Testis (tissue), 3 donors: ENCODE results near the gene TTLL5. TPM values are rescaled to one million over a fixed set of nuclear protein-coding genes. Genes with fewer than 3 reads are reported as not detected.

Experiments
- DNase-seq: peaks from one replicate; pipeline ENCODE4 v3.0.0-alpha.2; 2019
- H3K27ac ChIP-seq, 2 donors: fragments of 200-600 bp; sonication (generic); one replicate each; pipeline ENCODE4 v1.5.1; 2019
- H3K27me3 ChIP-seq: fragments of 200-600 bp; sonication (generic); one replicate; pipeline ENCODE4 v1.5.1; 2019
- H3K36me3 ChIP-seq: fragments of 200-600 bp; sonication (generic); one replicate; pipeline ENCODE4 v1.5.1; 2017; ENCODE audit warnings: low read depth; ENCODE audit errors: missing control alignments
- H3K4me1 ChIP-seq: fragments of 200-600 bp; sonication (generic); one replicate; pipeline ENCODE4 v1.5.1; 2019
- H3K4me3 ChIP-seq, 2 donors: fragments of 200-600 bp; sonication (generic); one replicate each; pipeline ENCODE4 v1.5.1; 2017 to 2019
- H3K9me3 ChIP-seq: fragments of 200-600 bp; sonication (generic); one replicate; pipeline ENCODE4 v1.5.1; 2017
- CTCF ChIP-seq, 3 experiments: fragments of 450-650 bp in 2 of 3; fragments of 200-600 bp in 1 of 3; sonication (generic) in 1 of 3; IDR thresholded peaks; one replicate each; pipeline ENCODE4 v1.5.1; 2016 to 2019; ENCODE audit warnings: antibody characterized with exemption in 3 of 3, mild to moderate bottlenecking in 2 of 3, moderate library complexity in 1 of 3
- POLR2A ChIP-seq: fragments of 450-650 bp; IDR thresholded peaks from one replicate; pipeline ENCODE4 v1.6.1; 2017; ENCODE audit warnings: antibody characterized with exemption, mild to moderate bottlenecking, moderate library complexity
- WGBS, 2 donors: methylation state at CpG; one replicate each; pipeline ENCODE4 v1.1.5; 2018; 5-methylcytosine and 5-hydroxymethylcytosine counted together
- intact Hi-C: fragments of 100-400 bp; cut with DNase I; formaldehyde crosslinking; loops from one replicate; pipeline ENCODE4 v1.15.1; 2023; ENCODE audit warnings: low total_unique reads
- polyA plus RNA-seq: library from polyadenylated mRNA; stranded (reverse); fragments of 350-450 nt; fragmentation: Illumina TruSeq; extraction: RNeasy Lipid Tissue Mini Kit (QIAGEN cat#74804); gene quantifications from one replicate; pipeline ENCODE4 v1.2.3, GENCODE V29; 2014; ENCODE audit warnings: low read depth, low replicate concordance; ENCODE audit not compliant: insufficient read depth
- total RNA-seq, 2 donors: library from RNA; depleted of rRNA; stranded (reverse); fragments of >200 nt; gene quantifications; one replicate each; pipeline ENCODE4 v1.2.3, GENCODE V29; 2016

Gene TTLL5
- total and polyA plus RNA-seq, 3 donors from 2014 or later: 112 to 318 (median 155) TPM

DNA sequence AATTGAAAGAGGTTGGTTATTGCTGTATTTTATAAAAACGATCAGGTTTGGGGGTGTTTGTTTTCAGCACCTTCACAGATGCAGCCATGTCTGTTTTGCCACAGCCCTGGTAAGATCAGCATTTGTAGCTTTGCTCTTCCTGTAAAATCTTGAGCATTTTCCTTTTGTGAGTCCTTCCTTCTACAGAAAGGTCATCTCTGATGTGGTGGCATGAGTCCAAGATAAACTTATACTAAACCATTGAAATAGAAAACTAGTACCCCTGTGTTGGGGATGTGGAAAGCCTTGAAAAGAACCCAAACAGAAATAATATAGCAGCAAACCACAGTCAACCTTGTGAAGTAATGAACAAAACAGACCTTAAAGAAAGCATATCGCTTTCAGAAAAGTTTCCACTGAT lies 235.3 kb downstream of the TTLL5 start:
- Histone ChIP-seq H3K27ac (no peak overlapping the region), H3K9me3 (no peaks in the 10 kb centered on the region), H3K27me3 (no peaks in the 10 kb centered on the region), H3K4me3 (no peak overlapping the region), H3K36me3 (no peaks in the 10 kb centered on the region), H3K4me1 (no peaks in the 10 kb centered on the region)
- intact Hi-C loops: no loop called here
- 78 to 85% methylated on average over 2 of the region's 2 CpGs for WGBS, 2 donors
- DNase-seq: no peak
- no peak for TF ChIP-seq POLR2A
- TF ChIP-seq CTCF (IDR thresholded peaks at IDR 0.05): no peak

- no peak for DNase-seq
- no peaks in the 10 kb centered on the region for H3K9me3 ChIP-seq
- H3K4me1 ChIP-seq: peaks cover 15% of the 10 kb centered on the region
- no peak overlapping the region for H3K4me3 ChIP-seq
- H3K27me3 ChIP-seq: no peaks in the 10 kb centered on the region
- no peak overlapping the region for H3K27ac ChIP-seq
- WGBS, 2 donors: 78 to 79% methylated on average over 3 of the region's 3 CpGs
- intact Hi-C loops: loop anchor here (10.0 kb wide), 1 partner anchor 70 kb away; no protein-coding TSS in a partner anchor
- no peaks in the 10 kb centered on the region for H3K36me3 ChIP-seq
- TF ChIP-seq POLR2A (no peak), CTCF (IDR thresholded peaks at IDR 0.05) (no peak)
Measured at GRCh38 chr14:75904311-75904710, 243.3 kb downstream of the TTLL5 start.

DNA sequence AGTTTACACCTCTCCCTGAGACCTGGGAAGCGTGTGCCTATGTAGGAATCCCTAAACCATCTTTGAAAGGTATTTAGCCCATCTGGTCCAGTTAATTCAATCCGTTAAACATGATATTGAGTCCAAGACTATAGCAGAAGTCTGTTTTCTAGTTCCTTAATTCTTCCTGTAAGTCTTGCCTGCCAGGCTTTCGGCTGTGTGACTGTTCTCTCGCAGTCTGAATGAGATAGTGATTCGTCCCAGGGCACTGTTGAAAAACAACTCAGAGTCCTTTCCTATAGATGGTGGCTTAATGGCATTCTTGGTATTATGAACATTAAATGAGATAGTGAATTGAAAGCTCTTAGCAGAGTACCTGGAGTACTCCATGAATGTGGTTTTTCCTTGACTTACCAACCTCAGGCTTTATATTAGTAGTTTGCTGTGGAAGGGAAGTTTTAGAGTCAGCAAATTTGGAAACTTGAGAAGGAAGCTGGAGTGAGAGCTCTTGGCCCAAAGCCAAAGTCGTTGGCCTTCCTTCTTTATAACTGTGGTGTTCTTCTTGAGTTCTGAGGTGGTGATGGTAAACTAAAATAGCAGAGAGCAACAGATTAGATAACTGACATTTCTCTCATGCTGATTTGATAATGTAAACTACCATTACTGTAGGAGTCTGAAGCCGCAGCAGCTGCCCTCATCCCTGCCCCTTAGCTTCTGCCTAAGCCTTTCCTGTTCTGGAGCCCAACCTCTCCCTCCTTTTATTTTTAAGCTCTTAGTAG lies 244.3 kb downstream of the TTLL5 start:
- TF ChIP-seq POLR2A (no peak), CTCF (IDR thresholded peaks at IDR 0.05) (no peak)
- Histone ChIP-seq H3K27ac (peak overlapping the region; percentile 4 to 31), H3K4me1 (peaks cover 15% of the 10 kb centered on the region), H3K4me3 (no peak overlapping the region), H3K27me3 (no peaks in the 10 kb centered on the region), H3K36me3 (no peaks in the 10 kb centered on the region), H3K9me3 (no peaks in the 10 kb centered on the region)
- DNase-seq: peak; percentile 76
- intact Hi-C loops: loop anchor here (10.0 kb wide), 1 partner anchor 69 kb away; no protein-coding TSS in a partner anchor
- 49 to 50% methylated on average over 7 of the region's 7 CpGs for WGBS, 2 donors

DNA sequence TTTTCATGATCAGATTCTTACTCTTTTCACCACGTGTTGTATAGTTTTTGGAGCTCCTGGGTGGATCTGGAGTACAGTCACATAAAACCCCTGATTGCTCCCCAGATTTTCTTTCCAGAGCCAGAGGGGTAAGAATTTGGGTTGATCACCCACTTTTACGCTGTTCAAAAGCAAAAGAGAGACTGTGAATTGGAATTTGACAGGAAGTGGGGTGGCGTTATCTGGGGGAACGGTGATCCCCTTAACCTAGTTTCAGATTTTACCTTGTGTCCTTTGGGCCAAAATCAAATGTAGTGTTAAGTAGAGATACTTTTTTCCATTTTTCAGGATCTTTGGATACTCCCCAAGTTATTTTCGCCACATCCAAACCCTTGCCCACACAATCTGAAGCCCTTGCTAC lies 245.2 kb downstream of the TTLL5 start:
- TF ChIP-seq POLR2A (no peak), CTCF (IDR thresholded peaks at IDR 0.05) (no peak)
- no peaks in the 10 kb centered on the region for H3K36me3 ChIP-seq
- peaks cover 15% of the 10 kb centered on the region for H3K4me1 ChIP-seq
- no peaks in the 10 kb centered on the region for H3K9me3 ChIP-seq
- H3K27me3 ChIP-seq: no peaks in the 10 kb centered on the region
- H3K4me3 ChIP-seq: no peak overlapping the region
- intact Hi-C loops: loop anchor here (10.0 kb wide), 1 partner anchor 69 kb away; no protein-coding TSS in a partner anchor
- WGBS, 2 donors: 80 to 87% methylated on average over 5 of the region's 5 CpGs
- no peak for DNase-seq
- H3K27ac ChIP-seq: no peak overlapping the region
